H1 (cell line): ENCODE measurements around the gene PTPRG. TPM values are rescaled to one million over a fixed set of nuclear protein-coding genes. Genes with fewer than 3 reads are reported as not detected.

ENCODE experiments used
- CHD2 ChIP-seq: IDR thresholded peaks from 2 replicates; pipeline ENCODE4 v1.6.1; 2012; ENCODE audit warnings: low read length, improper control_type of control experiment
- YY1 ChIP-seq: IDR thresholded peaks from 2 replicates; pipeline ENCODE4 v1.6.1; 2011; ENCODE audit warnings: low read depth, mild to moderate bottlenecking, low read length
- polyA plus RNA-seq, 7 experiments: library from polyadenylated mRNA; depleted of rRNA in 3 of 7; stranded (reverse) in 5 of 7; unstranded in 2 of 7; fragments of >200 nt in 5 of 7; fragments of 200-250 nt in 2 of 7; gene quantifications; 1 replicate in 5 of 7; 2 replicates in 1 of 7; 4 replicates in 1 of 7; pipeline versions ENCODE4 v1.2.1 to v1.2.3, GENCODE V29; 2011 to 2013; ENCODE audit warnings: missing spikeins in 2 of 7, mixed read lengths in 2 of 7
- total RNA-seq: library from RNA; stranded (reverse); fragmentation: NEBNext Ultra II Directional; extraction: Animal tissue kit (Norgen Biotek cat#: 25700); gene quantifications from 2 replicates; pipeline ENCODE4 v1.2.1, GENCODE V29; 2021
- TF ChIP-seq, protein P1 (sequence below): IDR thresholded peaks from 2 replicates; pipeline ENCODE4 v1.6.1; 2012; ENCODE audit warnings: inconsistent platforms

PTPRG gene
- total and polyA plus RNA-seq, 2 of the 8 experiments (the other 6 are each of a cell fraction or from before 2014, with no cell fraction given): 23.3 to 96.2 TPM

DNA sequence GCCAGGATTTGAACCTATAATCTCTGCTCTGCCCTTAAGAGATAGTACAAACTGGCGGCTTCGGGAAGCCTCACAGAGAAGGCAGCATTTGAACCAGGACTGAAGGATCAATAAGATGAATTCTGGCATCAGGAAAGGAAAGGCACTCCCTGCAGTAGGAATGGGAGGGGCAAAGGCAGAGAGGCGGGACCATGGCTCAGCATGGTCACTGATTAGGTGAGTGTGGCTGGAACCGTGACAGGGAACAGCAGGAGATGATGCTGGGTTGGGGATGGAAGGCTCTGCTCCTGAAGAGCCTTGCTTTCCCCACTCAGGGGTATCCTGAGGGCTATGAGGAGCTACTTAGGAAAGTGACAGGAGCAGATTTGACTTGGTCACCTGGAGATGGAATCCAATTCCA lies 653.5 kb downstream of the PTPRG start (continued):
- TF ChIP-seq CHD2 (no peak), YY1 (no peak)
- TF ChIP-seq, protein P1, sequence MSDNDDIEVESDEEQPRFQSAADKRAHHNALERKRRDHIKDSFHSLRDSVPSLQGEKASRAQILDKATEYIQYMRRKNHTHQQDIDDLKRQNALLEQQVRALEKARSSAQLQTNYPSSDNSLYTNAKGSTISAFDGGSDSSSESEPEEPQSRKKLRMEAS: no peak
